Stimulated activated CD4-positive, alpha-beta T cell treated with anti-CD3 and anti-CD28 coated beads, Interleukin-4, amount 100 ng/mL, for 1 hour (primary cell): ENCODE results near the gene OSM.

Source experiments
- DNase-seq: peaks from one replicate; pipeline ENCODE4 v3.0.0-alpha.2; 2020

Gene OSM

DNA sequence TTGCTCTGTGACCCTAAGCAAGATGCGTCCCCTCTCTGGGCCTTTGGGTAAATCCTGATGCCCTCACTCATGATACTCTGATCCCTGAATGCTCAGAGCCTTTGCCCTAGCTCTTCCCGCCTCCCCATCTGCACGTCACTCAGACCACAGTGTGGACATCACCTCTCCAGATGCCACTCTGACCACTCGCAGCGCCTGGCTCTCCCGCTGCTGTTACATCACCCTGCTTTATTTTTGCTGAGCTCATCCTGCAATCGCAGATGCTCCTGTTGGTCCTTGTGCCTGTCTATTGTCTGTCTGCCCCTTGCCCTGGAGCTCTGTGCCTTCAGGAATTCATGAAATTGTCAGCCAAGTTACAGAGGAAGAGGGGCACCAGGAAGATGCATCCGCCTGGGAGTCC, 5.5 kb downstream of the OSM start:
- DNase-seq, result no peak

DNA sequence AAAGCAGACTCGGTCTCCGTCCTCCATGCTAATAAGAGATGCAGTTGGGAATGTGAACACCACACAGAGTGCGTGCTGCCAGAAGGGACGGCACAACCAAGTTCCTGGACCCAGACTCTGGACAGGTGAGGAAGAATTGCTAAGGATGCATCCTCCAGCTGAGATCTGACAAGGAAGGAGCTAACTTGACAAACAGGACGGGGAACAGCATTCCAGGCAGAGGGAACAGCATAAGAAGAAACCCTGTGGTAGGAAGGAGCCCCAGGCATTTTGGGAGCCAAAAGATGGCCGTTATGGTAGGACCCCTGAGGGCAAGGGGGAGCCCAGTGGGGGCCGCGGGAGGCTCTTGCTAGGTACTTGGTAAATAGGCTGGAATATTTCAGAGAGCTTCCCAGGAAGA, 6.0 kb downstream of the OSM start:
- DNase-seq, result no peak

DNA sequence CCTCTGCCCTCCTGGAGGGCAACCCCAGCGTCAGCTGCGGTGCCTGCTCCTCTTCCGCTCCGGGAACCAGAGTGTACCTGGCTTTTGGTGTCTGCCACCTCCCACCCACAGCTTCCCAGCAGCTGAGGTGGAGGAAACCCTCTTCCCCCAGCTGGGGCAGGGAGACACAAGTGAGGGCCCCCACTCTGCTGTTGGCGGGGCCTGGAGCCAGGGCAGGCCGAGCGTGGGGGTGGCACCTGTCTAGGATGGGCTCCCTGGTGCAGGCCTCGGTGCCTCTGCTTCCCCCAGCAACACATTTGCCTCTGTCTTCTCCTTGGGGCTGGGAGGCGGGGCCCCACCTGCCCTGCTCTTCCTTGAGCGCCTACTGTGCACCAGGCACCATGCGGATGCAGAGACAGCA, 6.4 kb downstream of the OSM start:
- no peak for DNase-seq

DNA sequence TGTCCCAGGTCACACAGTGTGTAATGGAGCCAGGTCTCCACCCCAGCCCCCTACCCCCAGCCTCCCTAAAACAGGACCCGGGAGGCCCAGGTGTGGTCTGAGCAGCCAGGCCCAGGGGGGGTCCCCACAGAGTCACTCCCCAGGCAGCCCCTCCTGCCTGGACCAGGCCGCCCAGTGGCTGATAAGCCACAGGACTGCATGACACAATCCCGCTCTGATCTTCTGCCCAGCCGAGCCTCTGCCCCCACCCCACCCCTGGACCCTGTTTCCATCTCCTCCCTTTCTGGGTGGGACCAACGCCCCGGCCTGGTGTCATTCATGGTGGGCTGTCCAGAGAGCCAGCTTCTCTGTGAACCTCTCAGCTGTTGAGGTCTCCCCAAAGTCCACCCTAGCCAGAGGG, 12.3 kb downstream of the OSM start:
- DNase-seq, result no peak

DNA sequence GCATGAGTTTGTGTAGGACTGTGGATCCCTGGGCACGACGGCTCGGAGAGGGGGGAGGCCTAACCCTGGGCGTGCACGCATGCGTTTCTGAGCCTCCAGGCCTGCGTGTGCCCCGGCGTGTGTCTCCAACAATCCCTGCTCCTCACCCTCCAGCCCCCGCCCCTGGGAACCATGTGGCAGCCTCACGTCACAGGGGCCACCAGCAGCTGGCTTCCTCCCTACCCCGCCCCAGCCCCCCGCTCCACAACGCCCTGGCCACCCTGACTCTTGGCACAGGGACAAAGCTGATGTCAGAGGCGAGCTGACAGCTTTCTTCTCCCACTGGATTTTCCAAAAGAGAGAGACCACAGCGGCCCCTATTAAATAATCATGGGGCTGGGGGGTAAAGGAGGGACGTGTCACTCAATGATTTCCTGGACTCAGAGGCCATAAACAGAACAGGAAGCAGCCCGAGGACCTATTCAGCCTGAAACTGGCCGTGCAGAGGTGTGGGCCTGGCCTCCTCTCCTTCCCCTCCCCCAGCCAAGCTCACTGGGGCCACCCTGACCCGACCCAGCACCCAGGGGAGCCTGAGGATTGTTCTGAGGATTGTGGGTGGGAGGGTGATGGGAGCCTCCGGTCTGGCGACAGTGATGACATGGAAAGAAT, 13.3 kb downstream of the OSM start:
- DNase-seq, result no peak

DNA sequence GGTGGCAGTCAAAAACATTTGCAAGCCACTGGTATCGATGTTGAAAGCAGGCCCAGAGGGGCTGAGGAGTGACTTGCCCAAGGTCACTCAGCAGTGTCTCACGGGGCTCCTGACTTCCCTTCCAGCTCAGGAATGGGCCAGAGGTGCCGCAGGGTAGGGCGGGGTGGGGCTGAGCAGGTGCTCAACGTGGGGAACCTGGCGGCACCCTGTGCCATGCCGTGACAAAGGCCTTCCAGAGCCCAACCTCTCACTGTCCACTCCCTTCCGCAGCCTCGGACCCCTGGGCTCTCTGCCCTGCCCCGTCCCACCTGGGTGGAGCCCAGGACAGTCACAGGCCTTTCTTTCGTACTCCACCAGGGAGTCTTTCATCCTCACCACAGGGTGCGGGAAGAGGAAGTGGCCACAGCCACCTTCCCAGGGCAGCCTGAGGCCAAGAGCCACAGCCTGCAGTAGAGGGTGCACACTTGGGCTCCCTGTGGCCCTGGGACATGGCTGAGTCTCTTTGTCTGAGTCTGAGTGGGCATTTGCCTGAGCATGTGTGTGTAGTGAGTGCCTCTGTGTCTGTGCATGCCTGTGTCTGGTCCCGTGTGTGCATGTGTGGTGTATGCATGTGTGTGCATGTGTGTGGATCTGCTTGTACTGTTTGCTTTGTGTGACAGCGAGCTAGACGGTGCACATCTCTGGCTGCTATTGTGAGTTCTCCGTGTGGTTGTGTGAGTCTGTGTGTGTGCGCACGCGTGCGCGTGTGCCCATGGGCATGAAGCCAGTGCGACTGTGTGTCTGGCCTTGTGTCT, 14.0 kb downstream of the OSM start:
- DNase-seq, result no peak

DNA sequence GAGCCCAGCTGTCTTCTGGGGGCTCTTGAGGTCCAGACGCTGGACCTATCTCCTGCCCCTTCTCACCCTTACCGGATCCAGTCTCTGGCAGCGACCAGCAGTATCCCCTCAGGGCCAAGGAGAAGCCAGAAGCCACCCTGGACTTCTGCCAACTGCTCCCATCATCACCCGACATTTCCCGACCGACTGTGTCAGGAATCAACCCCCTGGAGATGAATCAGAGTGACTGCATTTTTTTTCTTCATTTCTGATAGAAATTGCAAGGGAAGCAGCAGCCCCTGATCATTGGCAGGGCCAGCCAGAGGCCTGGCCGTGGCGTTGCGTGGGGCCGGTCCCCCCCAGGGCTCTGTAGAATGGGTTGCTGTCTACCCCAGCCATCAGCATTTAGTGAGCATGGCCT, 14.9 kb downstream of the OSM start:
- DNase-seq, result no peak

DNA sequence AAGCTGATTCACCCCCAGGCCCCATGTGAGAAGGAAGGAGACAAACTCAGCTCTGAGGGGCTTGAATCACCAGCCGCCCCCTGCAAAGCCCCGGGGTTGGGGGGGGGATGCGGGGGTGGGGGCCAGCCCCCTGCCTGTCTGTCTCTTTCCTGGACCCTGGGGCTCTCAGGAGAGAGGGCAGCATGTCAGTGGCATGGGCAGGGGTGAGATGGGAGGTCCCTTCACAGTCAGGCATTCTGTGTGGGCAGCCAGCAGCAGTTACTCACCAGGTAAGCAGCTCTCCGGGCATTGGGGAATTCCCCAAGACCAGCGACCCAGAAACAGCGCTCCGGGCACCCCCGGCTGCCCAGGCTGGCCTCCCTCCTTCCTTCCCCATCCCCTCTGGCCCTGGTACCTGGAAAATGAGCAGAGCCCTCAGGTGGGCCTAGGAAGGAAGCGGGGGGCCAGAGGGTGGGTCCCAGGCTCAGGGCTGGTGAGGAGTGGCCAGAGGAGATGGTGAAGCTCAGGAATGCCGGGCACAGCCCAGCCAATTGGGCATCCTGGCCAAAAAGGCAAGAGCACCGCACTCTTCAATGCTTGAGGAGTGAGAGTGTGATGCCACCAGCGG, 15.9 kb downstream of the OSM start:
- DNase-seq, result no peak

DNA sequence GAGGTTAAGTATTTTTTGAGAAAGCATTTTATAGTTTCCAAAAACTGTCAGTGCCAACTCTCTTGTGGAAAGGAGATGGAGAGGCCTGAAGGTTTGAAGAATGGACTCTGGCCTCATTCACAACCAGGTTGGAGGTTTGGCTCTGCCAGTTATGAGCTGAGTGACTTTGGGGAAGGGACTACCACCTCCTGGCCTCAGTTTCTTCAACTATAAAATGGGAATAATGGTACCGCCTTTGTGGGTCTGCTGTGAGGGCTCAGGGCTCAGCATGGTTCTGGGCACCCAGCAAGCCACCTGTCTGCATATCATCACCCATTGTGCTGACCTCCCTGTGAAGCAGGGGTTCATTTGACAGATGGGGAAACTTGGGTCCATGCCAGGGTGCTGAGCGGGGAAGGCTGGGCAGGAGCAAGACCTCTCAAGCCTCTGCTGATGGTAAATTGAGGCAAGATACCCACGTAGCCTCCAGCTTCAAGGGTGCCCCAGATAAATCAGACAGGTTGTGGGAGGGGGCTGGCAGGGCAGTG, 16.5 kb downstream of the OSM start:
- DNase-seq, result no peak

DNA sequence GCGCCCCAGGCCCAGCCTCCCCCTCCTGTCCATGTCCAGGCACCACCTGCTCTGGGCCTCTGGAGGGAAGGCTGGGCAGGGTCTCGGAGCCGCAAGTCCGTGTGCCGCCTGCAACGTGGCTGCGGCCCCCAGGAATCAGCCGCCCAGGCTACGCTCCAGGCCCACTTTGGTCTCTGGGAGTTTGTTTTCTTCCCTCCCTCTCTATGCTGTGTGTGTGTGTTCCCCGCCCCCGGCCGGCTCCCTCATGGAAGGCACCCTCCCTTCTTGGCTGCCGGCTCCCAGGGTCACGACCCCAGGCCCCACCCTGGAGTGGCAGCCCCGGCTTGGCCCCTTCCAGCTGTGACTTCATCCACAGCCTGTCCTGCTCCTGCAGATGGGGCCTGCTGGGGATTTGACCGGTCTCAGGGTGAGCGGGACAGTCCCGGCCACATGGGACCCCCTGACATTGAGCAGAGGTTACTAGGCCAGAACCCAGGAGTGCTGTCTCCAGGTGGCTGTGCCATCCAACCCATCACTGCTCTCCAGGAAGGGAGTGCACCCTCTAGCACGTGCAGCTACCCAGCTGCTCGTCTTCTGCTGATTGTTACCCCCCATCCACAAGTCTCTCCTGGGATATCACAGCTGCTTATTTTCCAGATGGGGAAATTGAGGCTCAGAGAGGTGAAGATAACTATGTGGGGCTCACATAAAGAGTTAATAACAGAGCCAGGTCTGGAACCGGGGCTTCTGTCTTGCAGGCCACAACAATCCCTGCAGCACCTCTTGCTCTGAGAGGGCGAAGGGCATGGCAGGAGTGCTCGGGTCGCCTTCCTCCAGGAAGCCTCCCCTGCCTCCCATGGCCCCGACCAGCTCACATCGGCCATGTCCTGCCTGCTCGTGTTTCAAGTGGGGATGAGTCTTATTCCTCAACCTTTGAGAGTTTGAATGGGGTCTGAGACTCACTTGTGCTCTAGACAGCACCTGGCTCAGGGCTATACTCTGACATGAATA, 17.3 kb downstream of the OSM start:
- DNase-seq, result no peak

DNA sequence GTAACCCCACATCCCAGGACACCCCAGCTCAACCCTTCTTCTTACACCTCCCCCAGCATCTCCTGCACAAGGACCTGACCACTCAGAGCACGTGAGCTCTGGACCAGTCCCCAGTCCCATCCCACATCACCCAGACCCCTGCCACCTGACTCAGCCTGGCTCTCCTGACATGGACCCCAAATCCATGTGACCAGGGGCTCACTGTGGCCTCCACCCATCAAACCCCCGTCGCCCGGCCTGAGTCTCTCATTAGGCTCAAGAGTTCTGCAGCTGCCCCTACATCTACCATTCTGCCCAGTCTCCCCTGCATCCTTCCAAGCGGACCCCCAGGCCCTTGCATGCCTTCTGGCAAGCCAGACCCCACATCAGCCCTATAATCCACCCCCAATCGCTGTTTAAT, 18.2 kb downstream of the OSM start:
- no peak for DNase-seq

DNA sequence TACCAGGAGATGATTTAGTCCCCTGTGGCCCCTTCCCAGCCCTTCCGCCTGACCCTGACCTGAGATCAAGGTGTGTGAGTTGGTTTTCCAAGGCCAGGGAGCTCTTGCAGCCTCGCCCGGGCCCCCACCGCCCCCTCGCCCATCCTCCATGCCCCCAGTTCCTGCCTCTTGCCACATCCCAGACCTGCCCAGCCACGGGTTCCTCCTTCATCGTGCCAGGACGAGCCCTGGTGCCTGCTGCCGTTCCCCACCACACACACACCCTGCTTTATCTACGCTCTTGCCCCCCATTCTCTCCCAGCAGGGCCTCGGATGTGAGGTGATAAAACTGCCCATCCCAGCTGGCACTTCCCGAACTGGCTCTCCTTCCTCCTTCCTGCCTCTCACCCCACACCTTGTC, 18.7 kb downstream of the OSM start:
- DNase-seq, result no peak

DNA sequence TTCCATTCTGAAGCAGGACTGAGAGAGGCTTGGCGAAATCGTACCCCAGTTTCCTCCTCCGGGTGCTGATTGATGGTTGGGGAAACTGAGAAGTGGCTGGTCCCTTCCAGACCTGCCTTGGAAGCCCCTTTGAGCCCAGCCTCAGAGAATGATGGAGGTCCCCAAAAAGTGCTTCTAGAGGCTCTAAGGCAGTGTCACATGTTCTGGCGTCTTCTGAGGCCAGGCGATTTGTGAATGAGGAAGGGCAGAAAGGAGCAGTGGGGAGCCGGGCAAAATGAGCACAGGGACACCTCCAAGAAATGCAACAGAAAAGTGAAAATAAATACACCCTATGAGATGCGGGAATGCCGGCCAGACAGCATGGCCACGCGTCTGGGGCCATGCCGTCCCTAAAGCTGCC, 19.1 kb downstream of the OSM start:
- DNase-seq, result no peak

DNA sequence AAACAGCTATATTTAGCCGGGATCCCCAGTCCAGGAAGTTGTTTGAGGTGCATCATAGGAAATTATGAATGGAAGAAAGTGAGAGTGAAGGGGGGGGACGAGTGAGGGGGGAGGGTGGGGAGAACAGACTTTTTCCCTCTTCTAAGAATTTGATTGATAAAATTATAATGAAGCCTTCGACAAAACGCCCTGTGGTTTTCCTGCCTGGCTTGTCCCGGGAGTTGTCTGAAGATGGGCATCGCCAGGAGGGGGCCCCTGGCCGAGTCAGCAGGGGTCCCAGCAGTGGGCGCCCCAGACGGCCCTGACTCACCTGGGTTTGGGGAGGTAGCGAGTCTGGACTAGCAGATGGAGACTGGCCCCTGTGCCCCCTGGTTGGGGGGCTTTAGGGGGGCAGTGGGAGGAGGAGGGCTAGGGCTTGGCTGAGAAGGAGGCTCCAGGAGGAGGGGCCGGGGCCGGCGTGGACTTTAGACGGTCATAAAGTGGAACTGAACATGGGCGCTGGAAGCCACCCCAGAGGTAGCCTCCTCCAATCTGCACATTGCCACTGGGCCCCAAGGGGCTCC, 19.8 kb downstream of the OSM start:
- DNase-seq, result no peak

DNA sequence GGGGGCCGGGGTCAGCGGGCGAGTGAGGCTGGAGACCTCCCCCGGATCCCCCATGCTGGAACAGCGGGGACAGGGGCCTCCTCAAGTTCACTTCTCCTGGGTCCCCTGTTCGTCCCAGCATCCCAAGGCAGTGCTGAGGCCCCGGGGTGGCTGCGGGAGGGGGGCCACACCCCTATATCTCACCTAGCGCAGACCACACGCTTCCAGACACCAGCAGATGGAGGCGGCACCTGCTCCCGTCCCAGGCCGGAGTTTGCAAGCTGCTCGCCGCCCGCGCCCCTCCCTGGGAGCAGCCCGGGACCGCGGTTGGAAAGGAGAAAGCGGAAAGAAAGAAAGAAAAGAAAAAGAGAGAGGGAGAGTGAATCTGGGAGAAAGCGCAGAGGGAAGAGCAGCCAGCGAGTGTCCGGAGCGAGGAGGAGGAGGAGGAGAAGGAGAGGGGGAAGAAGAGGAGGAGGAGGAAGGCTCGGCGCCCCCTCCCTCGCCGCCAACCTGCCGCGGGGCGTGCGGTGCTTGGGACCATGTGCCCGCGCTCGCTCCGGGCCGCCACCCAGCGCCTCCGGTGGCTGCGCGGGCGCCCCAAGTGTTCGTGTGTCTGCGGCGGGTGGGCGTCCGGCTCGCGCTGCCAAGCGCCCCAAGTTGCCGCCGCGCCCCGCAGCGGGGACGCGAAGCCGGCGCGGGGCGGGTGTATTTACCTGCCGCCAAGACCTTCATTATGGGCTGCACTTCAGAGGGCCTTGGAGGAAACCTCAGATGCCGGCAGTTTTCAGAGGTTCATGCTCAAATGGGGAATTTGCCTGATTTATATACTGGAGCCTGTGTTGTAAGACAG, 20.5 kb downstream of the OSM start, which contains the start of gene LIF:
Gene LIF, minus strand, starts transcription at position 775 of the 829 bp plus-strand sequence. Its CDS starts 64 bp downstream, at position 711.
- DNase-seq, result peak; percentile 70

DNA sequence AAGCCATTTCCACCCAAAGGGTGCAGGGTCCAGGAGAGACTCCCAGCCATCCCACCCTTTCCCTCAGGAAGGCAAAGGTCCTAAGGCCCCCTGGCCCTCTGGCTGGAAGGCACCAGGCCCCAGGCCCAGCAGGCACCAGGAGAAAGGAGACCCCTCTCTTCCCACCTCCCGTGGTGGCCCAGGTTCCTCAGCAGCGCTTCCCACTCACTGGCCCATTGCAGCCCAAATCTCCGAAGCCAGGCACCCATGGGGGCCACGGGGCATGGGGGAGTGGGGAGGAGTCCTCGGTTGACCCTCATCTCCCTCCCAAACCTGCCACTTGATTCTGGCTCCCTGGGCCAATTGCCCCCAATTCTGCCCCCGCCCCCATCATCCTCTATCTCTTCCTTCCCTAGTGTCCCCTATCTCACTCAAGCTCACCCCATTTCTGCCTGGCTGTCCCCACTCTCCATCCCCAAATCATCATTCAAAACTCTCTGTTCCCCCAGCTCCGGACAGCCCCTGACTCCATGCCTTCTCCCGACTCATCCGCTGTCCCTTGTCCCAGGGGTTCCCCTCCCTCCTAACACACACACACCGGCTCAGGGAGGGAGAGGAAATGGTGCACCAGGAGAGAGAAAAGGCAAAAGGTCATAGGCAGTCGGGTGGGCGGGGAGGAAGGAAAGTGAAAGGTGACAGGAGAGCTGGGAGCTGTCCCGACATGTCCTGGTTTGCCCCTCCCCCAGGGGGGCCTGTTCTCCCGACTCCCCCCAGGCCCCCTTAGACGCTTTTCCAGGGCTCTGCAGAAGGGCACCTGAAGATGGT, 21.3 kb downstream of the OSM start:
- peak; percentile 35 for DNase-seq

DNA sequence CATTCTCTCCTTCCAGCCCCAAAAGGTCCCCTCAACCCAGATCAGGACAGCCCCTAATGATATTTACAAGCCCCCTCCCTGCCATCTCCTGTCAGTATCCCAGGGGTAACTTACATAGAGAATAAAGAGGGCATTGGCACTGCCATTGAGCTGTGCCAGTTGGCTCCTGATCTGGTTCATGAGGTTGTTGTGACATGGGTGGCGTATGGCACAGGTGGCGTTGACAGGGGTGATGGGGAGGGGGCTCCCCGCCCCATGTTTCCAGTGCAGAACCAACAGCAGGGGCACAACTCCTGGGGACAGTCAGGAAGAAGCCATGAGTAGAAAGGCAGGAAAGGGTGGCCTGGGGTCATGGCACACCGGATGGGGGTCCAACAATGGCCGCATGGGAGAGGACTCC, 22.0 kb downstream of the OSM start:
- no peak for DNase-seq

DNA sequence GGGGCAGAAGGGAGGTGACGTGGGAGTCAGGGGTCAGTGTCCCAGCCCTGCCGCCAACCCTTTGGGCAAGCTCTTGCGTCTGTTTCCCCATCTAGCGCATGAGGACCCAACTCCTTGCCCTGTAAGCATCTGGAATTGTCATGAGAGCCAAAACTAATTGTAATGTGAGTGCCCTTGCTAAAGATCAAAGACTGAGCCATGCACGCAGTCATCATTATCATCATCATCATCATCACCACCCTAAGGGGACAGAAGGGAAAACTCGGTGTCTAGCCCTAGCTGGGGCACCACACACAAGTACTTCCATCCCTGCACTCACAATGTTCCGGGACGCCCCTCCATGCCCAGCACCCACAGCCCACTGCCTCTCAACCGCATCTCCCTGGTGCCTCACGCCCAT, 22.6 kb downstream of the OSM start:
- no peak for DNase-seq

DNA sequence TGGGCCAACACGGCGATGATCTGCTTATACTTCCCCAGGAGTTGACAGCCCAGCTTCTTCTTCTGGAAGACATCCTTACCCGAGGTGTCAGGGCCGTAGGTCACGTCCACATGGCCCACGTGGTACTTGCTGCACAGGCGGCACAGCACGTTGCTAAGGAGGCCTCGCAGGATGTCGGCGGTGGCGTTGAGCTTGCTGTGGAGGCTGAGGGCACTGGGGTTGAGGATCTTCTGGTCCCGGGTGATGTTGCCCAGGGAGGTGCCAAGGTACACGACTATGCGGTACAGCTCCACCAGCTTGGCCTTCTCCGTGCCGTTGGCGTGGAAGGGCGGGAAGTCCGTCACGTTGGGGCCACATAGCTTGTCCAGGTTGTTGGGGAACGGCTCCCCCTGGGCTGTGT, 23.0 kb downstream of the OSM start:
- DNase-seq, result no peak

DNA sequence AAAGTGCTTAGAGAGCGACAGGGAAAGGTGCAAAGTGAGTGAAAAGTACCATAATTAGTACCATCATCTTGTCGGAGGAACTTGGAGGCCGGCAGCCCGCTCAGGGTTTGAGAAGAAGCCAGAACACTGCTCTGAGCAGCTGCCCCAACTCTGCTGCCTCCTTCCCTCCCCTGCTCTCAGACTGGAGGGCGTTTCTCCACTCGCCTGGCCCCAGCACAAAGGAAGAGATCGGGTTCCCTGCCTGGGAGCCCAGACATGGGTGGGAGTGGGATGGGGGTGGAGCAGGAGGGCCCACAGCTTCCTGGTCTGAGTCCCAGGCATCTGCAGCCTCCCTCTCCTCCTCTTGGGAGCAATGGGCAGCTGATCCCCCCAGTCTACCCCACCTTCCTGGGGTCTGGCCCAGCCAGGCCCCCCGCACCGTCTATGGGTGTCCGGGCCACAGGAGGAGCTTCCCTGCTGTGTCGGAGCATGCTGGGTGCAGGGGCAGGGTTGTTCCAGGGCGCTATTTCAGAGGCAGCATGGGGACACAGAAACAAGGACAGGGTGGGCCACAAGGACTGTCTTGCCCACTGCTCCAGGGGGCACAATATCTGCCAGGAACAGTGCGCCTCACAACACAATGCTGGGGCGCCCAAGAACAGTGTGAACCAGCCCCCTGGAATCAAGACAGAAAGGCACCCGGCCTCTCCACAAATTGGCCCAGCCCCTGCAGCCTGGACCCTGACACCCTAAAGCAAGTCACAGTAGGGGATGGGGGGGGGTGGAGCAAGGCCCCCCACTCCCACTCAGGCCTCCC, 24.9 kb downstream of the OSM start:
- DNase-seq, result no peak
